HEK293 (cell line): ENCODE data around the gene HOXA3.

Source experiments
- MZF1 ChIP-seq: fragments of 450-650 bp; formaldehyde crosslinking; IDR thresholded peaks from 2 replicates; pipeline ENCODE4 v1.5.1; 2017; ENCODE audit warnings: missing biosample characterization, missing genetic modification characterization, borderline replicate concordance
- YY1 ChIP-seq: fragments of 450-650 bp; formaldehyde crosslinking; IDR thresholded peaks from 2 replicates; pipeline ENCODE4 v1.5.1; 2018; ENCODE audit warnings: missing biosample characterization, missing genetic modification characterization
- ZBTB17 ChIP-seq: fragments of 450-650 bp; formaldehyde crosslinking; IDR thresholded peaks from 2 replicates; pipeline ENCODE4 v1.5.1; 2016; ENCODE audit warnings: missing biosample characterization, missing genetic modification characterization
- ZNF488 ChIP-seq: fragments of 450-650 bp; formaldehyde crosslinking; IDR thresholded peaks from 2 replicates; pipeline ENCODE4 v1.5.1; 2016; ENCODE audit warnings: missing biosample characterization, missing genetic modification characterization
- ZNF501 ChIP-seq: fragments of 450-650 bp; formaldehyde crosslinking; IDR thresholded peaks from 2 replicates; pipeline ENCODE4 v1.5.1; 2016; ENCODE audit warnings: missing biosample characterization, missing genetic modification characterization
- ZNF561 ChIP-seq: fragments of 450-650 bp; IDR thresholded peaks from 2 replicates; pipeline ENCODE4 v1.5.1; 2018; ENCODE audit warnings: missing biosample characterization, missing genetic modification characterization, borderline replicate concordance
- TF ChIP-seq, protein P1 (sequence below): fragments of 450-650 bp; formaldehyde crosslinking; IDR thresholded peaks from 2 replicates; pipeline ENCODE4 v1.5.1; 2016; ENCODE audit warnings: missing biosample characterization, missing genetic modification characterization
- TF ChIP-seq, protein P2 (sequence below): fragments of 450-650 bp; formaldehyde crosslinking; IDR thresholded peaks from 2 replicates; pipeline ENCODE4 v1.5.1; 2016; ENCODE audit warnings: missing biosample characterization, missing genetic modification characterization

GRCh38 chr7:27068259-27068658 lies 84.1 kb downstream of the HOXA3 start:
- TF ChIP-seq ZNF561 (tag by site-specific recombination) (no peak), ZNF488 (tag by site-specific recombination) (no peak), ZBTB17 (tag by site-specific recombination) (no peak), ZNF501 (tag by site-specific recombination) (no peak), MZF1 (tag by site-specific recombination) (no peak), YY1 (tag by site-specific recombination) (no peak)
- TF ChIP-seq, protein P1, sequence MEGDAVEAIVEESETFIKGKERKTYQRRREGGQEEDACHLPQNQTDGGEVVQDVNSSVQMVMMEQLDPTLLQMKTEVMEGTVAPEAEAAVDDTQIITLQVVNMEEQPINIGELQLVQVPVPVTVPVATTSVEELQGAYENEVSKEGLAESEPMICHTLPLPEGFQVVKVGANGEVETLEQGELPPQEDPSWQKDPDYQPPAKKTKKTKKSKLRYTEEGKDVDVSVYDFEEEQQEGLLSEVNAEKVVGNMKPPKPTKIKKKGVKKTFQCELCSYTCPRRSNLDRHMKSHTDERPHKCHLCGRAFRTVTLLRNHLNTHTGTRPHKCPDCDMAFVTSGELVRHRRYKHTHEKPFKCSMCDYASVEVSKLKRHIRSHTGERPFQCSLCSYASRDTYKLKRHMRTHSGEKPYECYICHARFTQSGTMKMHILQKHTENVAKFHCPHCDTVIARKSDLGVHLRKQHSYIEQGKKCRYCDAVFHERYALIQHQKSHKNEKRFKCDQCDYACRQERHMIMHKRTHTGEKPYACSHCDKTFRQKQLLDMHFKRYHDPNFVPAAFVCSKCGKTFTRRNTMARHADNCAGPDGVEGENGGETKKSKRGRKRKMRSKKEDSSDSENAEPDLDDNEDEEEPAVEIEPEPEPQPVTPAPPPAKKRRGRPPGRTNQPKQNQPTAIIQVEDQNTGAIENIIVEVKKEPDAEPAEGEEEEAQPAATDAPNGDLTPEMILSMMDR (tag by site-specific recombination): no peak
- TF ChIP-seq, protein P2, sequence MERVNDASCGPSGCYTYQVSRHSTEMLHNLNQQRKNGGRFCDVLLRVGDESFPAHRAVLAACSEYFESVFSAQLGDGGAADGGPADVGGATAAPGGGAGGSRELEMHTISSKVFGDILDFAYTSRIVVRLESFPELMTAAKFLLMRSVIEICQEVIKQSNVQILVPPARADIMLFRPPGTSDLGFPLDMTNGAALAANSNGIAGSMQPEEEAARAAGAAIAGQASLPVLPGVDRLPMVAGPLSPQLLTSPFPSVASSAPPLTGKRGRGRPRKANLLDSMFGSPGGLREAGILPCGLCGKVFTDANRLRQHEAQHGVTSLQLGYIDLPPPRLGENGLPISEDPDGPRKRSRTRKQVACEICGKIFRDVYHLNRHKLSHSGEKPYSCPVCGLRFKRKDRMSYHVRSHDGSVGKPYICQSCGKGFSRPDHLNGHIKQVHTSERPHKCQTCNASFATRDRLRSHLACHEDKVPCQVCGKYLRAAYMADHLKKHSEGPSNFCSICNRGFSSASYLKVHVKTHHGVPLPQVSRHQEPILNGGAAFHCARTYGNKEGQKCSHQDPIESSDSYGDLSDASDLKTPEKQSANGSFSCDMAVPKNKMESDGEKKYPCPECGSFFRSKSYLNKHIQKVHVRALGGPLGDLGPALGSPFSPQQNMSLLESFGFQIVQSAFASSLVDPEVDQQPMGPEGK (tag by site-specific recombination): no peak
